Liver (tissue), 9 donors: Measurements from ENCODE around the gene KNDC1. TPM values are rescaled to one million over a fixed set of nuclear protein-coding genes. Genes with fewer than 3 reads are reported as not detected.

Experiments
- DNase-seq: peaks from one replicate; pipeline ENCODE4 v3.0.0-alpha.2; 2017; ENCODE audit warnings: low spot score
- H3K27ac ChIP-seq, 2 donors: one replicate each; pipeline ENCODE4 v1.7.0; 2013; ENCODE audit warnings: inconsistent platforms in 2 of 2, low read length in 2 of 2, control low read depth in 1 of 2, low read depth in 1 of 2, mild to moderate bottlenecking in 1 of 2
- H3K27me3 ChIP-seq, 4 donors: one replicate each; pipeline versions ENCODE4 v1.6.1 to v1.7.0; 2013; ENCODE audit warnings: low read length in 3 of 4, inconsistent platforms in 1 of 4, mild to moderate bottlenecking in 1 of 4, moderate library complexity in 1 of 4; ENCODE audit not compliant: control insufficient read depth in 4 of 4, insufficient read depth in 4 of 4
- H3K36me3 ChIP-seq, 4 donors: one replicate each; pipeline versions ENCODE4 v1.6.1 to v1.7.0; 2013; ENCODE audit warnings: low read length in 3 of 4, mild to moderate bottlenecking in 3 of 4, low read depth in 1 of 4, moderate library complexity in 1 of 4; ENCODE audit not compliant: control insufficient read depth in 4 of 4, insufficient read depth in 3 of 4
- H3K4me1 ChIP-seq, 4 donors: one replicate each; pipeline versions ENCODE4 v1.6.1 to v1.7.0; 2013; ENCODE audit warnings: low read length in 3 of 4, mild to moderate bottlenecking in 3 of 4, moderate library complexity in 1 of 4; ENCODE audit not compliant: control insufficient read depth in 4 of 4, insufficient read depth in 4 of 4
- H3K4me3 ChIP-seq, 3 donors: one replicate each; pipeline versions ENCODE4 v1.6.1 to v1.7.0; 2013; ENCODE audit warnings: low read length in 3 of 3, control low read depth in 1 of 3, low read depth in 1 of 3, mild to moderate bottlenecking in 1 of 3
- H3K9ac ChIP-seq, 2 donors: one replicate each; pipeline ENCODE4 v1.7.0; 2013; ENCODE audit warnings: low read length in 2 of 2, mild to moderate bottlenecking in 2 of 2, moderate library complexity in 2 of 2, control low read depth in 1 of 2, low read depth in 1 of 2
- H3K9me3 ChIP-seq, 4 donors: one replicate each; pipeline versions ENCODE4 v1.6.1 to v1.7.0; 2013; ENCODE audit warnings: low read length in 3 of 4; ENCODE audit not compliant: control insufficient read depth in 4 of 4
- EGR1 ChIP-seq, 2 donors: IDR thresholded peaks; 2 replicates each; pipeline ENCODE4 v1.6.1; 2016 to 2018; ENCODE audit warnings: antibody characterized with exemption in 2 of 2, low read depth in 2 of 2
- FOXA1 ChIP-seq: IDR thresholded peaks from 2 replicates; pipeline ENCODE4 v1.6.1; 2016; ENCODE audit warnings: antibody characterized with exemption
- GABPA ChIP-seq, 2 donors: IDR thresholded peaks in 1 of 2; conservative IDR thresholded peaks in 1 of 2; 2 replicates each; pipeline ENCODE4 v1.6.1; 2016; ENCODE audit warnings: antibody characterized with exemption in 2 of 2, mild to moderate bottlenecking in 1 of 2, moderate library complexity in 1 of 2
- HNF4A ChIP-seq, 2 donors: conservative IDR thresholded peaks; 2 replicates each; pipeline ENCODE4 v1.6.1; 2016; ENCODE audit warnings: antibody characterized with exemption in 2 of 2, mild to moderate bottlenecking in 2 of 2
- HNF4G ChIP-seq: IDR thresholded peaks from 2 replicates; pipeline ENCODE4 v1.6.1; 2016; ENCODE audit warnings: antibody characterized with exemption
- NR2F2 ChIP-seq: IDR thresholded peaks from 2 replicates; pipeline ENCODE4 v1.6.1; 2016; ENCODE audit warnings: antibody characterized with exemption
- RAD21 ChIP-seq, 2 donors: IDR thresholded peaks; 2 replicates each; pipeline ENCODE4 v1.6.1; 2016; ENCODE audit warnings: antibody characterized with exemption in 2 of 2, mild to moderate bottlenecking in 2 of 2
- SP1 ChIP-seq: IDR thresholded peaks from 2 replicates; pipeline ENCODE4 v1.6.1; 2018; ENCODE audit warnings: antibody characterized with exemption, mild to moderate bottlenecking
- TAF1 ChIP-seq: conservative IDR thresholded peaks from 2 replicates; pipeline ENCODE4 v1.6.1; 2016; ENCODE audit warnings: antibody characterized with exemption, mild to moderate bottlenecking
- ZBTB33 ChIP-seq: IDR thresholded peaks from 2 replicates; pipeline ENCODE4 v1.6.1; 2016; ENCODE audit warnings: antibody characterized with exemption
- WGBS: extraction: QIAGEN DNeasy Blood & Tissue Kit; methylation state at CpG from one replicate; pipeline ENCODE4 v1.1.7; 2013; 5-methylcytosine and 5-hydroxymethylcytosine counted together
- polyA plus RNA-seq, 2 donors: library from polyadenylated mRNA; stranded (reverse) in 1 of 2; unstranded in 1 of 2; fragments of 200-250 nt in 1 of 2; fragments of >200 nt in 1 of 2; fragmentation: Nextera tagmentation in 1 of 2; extraction: Ambion mirVana in 1 of 2; gene quantifications; one replicate each; pipeline versions ENCODE4 v1.2.1 to v1.2.3, GENCODE V29; 2013 to 2015
- total RNA-seq, 2 donors: library from RNA; depleted of rRNA; stranded (reverse); fragments of >200 nt; gene quantifications; one replicate each; pipeline ENCODE4 v1.2.3, GENCODE V29; 2014
- TF ChIP-seq, protein P1 (sequence below): fragments of 150-350 bp; IDR thresholded peaks from 2 replicates; pipeline ENCODE4 v1.5.1; 2017; ENCODE audit warnings: improper control_type of control experiment, low read depth, low read length; ENCODE audit not compliant: missing input control
- TF ChIP-seq, protein P2 (sequence below): IDR thresholded peaks from 2 replicates; pipeline ENCODE4 v1.6.1; 2016; ENCODE audit warnings: antibody characterized with exemption
- donor health status: healthy.
- donor health status: healthy.
- donor health status: healthy.
- donor health status: healthy.
- donor health status: healthy.

Gene KNDC1
- total and polyA plus RNA-seq, 4 donors: 0.53 to 12.9 (median 4.3) TPM

- TF ChIP-seq, protein P1, sequence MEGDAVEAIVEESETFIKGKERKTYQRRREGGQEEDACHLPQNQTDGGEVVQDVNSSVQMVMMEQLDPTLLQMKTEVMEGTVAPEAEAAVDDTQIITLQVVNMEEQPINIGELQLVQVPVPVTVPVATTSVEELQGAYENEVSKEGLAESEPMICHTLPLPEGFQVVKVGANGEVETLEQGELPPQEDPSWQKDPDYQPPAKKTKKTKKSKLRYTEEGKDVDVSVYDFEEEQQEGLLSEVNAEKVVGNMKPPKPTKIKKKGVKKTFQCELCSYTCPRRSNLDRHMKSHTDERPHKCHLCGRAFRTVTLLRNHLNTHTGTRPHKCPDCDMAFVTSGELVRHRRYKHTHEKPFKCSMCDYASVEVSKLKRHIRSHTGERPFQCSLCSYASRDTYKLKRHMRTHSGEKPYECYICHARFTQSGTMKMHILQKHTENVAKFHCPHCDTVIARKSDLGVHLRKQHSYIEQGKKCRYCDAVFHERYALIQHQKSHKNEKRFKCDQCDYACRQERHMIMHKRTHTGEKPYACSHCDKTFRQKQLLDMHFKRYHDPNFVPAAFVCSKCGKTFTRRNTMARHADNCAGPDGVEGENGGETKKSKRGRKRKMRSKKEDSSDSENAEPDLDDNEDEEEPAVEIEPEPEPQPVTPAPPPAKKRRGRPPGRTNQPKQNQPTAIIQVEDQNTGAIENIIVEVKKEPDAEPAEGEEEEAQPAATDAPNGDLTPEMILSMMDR: no peak
- TF ChIP-seq SP1: no peak
- TF ChIP-seq, protein P2, sequence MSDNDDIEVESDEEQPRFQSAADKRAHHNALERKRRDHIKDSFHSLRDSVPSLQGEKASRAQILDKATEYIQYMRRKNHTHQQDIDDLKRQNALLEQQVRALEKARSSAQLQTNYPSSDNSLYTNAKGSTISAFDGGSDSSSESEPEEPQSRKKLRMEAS: no peak
- TF ChIP-seq HNF4G: no peak
- no peak for TF ChIP-seq EGR1 (IDR thresholded peaks at IDR 0.05; ENCODE audit: low read depth in 2 of 2)
- TF ChIP-seq FOXA1: no peak
- no peak for TF ChIP-seq TAF1
These were observed 35.6 kb downstream of the KNDC1 start (continued) for GRCh38 chr10:133195611-133196010.

DNA sequence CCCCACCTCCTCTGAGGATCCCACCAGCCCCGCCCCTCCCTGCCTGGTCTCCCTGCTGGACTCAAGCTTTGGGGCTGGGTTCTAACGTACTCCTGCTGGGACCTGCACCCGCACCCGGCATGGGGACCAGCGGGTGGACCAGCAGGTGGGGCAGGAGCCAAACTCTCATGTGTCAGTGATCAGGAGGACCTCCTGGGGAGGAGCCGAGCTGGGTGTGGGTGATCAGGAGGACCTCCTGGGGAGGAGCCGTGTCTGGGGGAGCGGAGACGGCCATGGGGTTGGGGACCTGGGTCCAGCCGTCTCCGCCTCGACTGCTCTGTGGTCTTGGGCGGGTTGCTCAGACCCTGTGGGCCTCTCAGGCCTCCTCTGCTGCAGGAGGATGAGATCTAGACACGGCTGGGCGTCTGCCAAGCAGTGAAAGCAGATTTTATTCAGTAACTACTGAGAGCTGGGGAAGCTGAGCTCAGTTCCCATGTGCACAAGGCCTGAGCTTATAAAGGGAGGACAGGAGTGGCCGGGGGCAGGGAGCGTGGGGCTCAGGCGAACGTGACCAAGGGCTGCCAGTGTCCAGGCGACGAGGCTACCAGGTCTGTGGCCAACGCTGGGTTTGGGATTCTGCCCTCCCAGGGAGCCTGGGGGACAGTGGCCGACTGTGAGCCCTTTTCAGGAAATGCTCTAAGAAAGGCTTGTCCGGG, 36.3 kb downstream of the KNDC1 start:
- no peak overlapping the region for H3K4me3 ChIP-seq
- no peaks in the 10 kb centered on the region for H3K4me1 ChIP-seq
- H3K27ac ChIP-seq: no peak overlapping the region
- DNase-seq: no peak
- H3K27me3 ChIP-seq: no peaks in the 10 kb centered on the region
- no peak overlapping the region for H3K9ac ChIP-seq
- no peaks in the 10 kb centered on the region for H3K9me3 ChIP-seq
- peaks cover 0 to 8% (median 0%) of the 10 kb centered on the region in 4 donors for H3K36me3 ChIP-seq
- 84% methylated on average over 24 of the region's 24 CpGs for WGBS
- TF ChIP-seq RAD21 (IDR thresholded peaks at IDR 0.05): no peak
- no peak for TF ChIP-seq EGR1 (IDR thresholded peaks at IDR 0.05; ENCODE audit: low read depth in 2 of 2)
- TF ChIP-seq HNF4A (conservative IDR thresholded peaks at IDR 0.05): no peak
- TF ChIP-seq SP1: no peak
- TF ChIP-seq, protein P1: no peak
- TF ChIP-seq HNF4G: no peak
- no peak for TF ChIP-seq NR2F2
- no peak for TF ChIP-seq GABPA (IDR thresholded peaks at IDR 0.05 in 1 of 2, conservative IDR thresholded peaks at IDR 0.05 in 1 of 2)

GRCh38 chr10:133196936-133197758, 37.1 kb downstream of the KNDC1 start:
- TF ChIP-seq NR2F2: no peak
- TF ChIP-seq, protein P2: no peak
- no peak for TF ChIP-seq ZBTB33
- TF ChIP-seq GABPA (IDR thresholded peaks at IDR 0.05 in 1 of 2, conservative IDR thresholded peaks at IDR 0.05 in 1 of 2): no peak
- TF ChIP-seq SP1: no peak
- TF ChIP-seq HNF4G: no peak
- Histone ChIP-seq H3K27ac (no peak overlapping the region), H3K4me1 (no peaks in the 10 kb centered on the region), H3K9me3 (no peaks in the 10 kb centered on the region), H3K9ac (no peak overlapping the region), H3K36me3 (peaks cover 0 to 14% (median 0%) of the 10 kb centered on the region in 4 donors), H3K27me3 (no peaks in the 10 kb centered on the region), H3K4me3 (no peak overlapping the region)
- DNase-seq: no peak
- WGBS: 86% methylated on average over 40 of the region's 40 CpGs
